ENCODE results near the gene PRDM16.

DNA sequence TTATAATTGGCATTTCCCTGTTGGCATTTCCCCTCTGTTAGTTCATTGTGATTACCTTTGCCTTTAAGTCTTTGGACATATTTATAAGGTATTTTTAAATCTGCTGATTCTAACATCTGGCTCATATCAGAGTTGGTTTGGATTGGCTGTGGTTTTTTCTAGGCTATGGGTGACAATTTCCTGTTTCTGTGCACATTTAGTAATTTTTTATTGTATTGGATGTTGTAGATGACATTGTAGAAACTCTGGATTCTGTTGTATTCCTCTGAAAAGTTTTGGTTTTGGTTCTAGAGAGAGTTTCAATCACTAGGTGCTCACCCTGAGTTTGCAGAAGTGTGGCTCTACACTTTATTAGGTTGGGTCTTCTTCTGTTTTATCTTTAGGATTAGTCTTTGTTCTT lies 275.4 kb downstream of the PRDM16 start:
- TF ChIP-seq, protein P1, sequence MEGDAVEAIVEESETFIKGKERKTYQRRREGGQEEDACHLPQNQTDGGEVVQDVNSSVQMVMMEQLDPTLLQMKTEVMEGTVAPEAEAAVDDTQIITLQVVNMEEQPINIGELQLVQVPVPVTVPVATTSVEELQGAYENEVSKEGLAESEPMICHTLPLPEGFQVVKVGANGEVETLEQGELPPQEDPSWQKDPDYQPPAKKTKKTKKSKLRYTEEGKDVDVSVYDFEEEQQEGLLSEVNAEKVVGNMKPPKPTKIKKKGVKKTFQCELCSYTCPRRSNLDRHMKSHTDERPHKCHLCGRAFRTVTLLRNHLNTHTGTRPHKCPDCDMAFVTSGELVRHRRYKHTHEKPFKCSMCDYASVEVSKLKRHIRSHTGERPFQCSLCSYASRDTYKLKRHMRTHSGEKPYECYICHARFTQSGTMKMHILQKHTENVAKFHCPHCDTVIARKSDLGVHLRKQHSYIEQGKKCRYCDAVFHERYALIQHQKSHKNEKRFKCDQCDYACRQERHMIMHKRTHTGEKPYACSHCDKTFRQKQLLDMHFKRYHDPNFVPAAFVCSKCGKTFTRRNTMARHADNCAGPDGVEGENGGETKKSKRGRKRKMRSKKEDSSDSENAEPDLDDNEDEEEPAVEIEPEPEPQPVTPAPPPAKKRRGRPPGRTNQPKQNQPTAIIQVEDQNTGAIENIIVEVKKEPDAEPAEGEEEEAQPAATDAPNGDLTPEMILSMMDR (IDR thresholded peaks at IDR 0.05), result no peak
- TF ChIP-seq EP300 (IDR thresholded peaks at IDR 0.05), result no peak
